GM19238 (cell line): ENCODE data around the gene MAD2L1BP.
A peak's percentile ranks its signal among the peaks of the same experiment; 100 is the strongest.

ENCODE experiments used
- DNase-seq: peaks from one replicate; pipeline ENCODE4 v3.0.0; 2011; ENCODE audit warnings: low spot score; ENCODE audit not compliant: insufficient read length

MAD2L1BP gene

GRCh38 chr6:43681303-43681702 is 45.7 kb downstream of the MAD2L1BP start:
- DNase-seq: no peak

GRCh38 chr6:43682724-43683429 is 47.2 kb downstream of the MAD2L1BP start:
- DNase-seq: no peak

GRCh38 chr6:43683708-43684455 is 48.2 kb downstream of the MAD2L1BP start:
- DNase-seq: peak; percentile 41

GRCh38 chr6:43687079-43687436 is 51.4 kb downstream of the MAD2L1BP start:
- no peak for DNase-seq

GRCh38 chr6:43687437-43688347 is 52.1 kb downstream of the MAD2L1BP start, which contains the start of gene MRPS18A:
Gene MRPS18A, minus strand, starts transcription at chr6:43687791. Its CDS starts 12 bp downstream, at chr6:43687779.
- DNase-seq: peak; percentile 86

- no peak for DNase-seq
Measured at GRCh38 chr6:43689421-43689820, 53.8 kb downstream of the MAD2L1BP start.
